ENCODE measurements around the gene ASB15.

ASB15 gene

DNA sequence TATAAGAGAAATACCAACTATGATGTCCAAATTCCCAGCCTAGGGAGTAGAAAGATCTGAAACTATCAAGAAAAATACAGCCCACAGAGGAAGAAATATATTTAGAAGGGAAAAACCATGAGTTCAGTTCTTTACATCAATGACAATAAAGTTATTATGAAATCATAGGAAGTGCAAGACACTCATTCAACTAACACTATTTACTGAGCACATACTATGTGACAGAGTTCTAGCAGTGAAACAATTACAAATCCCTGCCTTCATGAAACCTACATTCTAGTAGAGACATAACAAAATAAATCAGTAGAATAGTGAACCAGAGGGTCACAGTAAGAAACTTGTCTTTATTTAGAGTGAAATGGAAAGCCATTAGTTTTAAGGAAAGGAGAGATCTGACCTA is 46.1 kb upstream of the ASB15 start:
- ATAC-seq: no peak
- TF ChIP-seq GLIS3 (CRISPR knock-in tag; IDR thresholded peaks at IDR 0.05) (no peak), CSDC2 (CRISPR knock-in tag; IDR thresholded peaks at IDR 0.05) (no peak), BACH2 (CRISPR knock-in tag; IDR thresholded peaks at IDR 0.05; ENCODE audit: borderline replicate concordance) (no peak), TCF4 (CRISPR knock-in tag; IDR thresholded peaks at IDR 0.05; ENCODE audit: borderline replicate concordance) (no peak), ZNF70 (CRISPR knock-in tag; IDR thresholded peaks at IDR 0.05) (no peak), ZFP3 (CRISPR knock-in tag; IDR thresholded peaks at IDR 0.05) (no peak), ZFP30 (CRISPR knock-in tag; IDR thresholded peaks at IDR 0.05) (no peak), RARB (CRISPR knock-in tag; IDR thresholded peaks at IDR 0.05) (no peak), ZNF8 (CRISPR knock-in tag; IDR thresholded peaks at IDR 0.05) (no peak), ISL1 (CRISPR knock-in tag; IDR thresholded peaks at IDR 0.05) (no peak), OSR1 (CRISPR knock-in tag; IDR thresholded peaks at IDR 0.05) (no peak), ZNF565 (CRISPR knock-in tag; conservative IDR thresholded peaks at IDR 0.05; ENCODE audit: low read depth) (no peak)
- TF ChIP-seq, protein P1, sequence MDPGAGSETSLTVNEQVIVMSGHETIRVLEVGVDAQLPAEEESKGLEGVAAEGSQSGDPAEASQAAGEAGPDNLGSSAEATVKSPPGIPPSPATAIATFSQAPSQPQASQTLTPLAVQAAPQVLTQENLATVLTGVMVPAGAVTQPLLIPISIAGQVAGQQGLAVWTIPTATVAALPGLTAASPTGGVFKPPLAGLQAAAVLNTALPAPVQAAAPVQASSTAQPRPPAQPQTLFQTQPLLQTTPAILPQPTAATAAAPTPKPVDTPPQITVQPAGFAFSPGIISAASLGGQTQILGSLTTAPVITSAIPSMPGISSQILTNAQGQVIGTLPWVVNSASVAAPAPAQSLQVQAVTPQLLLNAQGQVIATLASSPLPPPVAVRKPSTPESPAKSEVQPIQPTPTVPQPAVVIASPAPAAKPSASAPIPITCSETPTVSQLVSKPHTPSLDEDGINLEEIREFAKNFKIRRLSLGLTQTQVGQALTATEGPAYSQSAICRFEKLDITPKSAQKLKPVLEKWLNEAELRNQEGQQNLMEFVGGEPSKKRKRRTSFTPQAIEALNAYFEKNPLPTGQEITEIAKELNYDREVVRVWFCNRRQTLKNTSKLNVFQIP (CRISPR knock-in tag; IDR thresholded peaks at IDR 0.05; ENCODE audit: borderline replicate concordance, low read depth): no peak
- TF ChIP-seq, protein P2, sequence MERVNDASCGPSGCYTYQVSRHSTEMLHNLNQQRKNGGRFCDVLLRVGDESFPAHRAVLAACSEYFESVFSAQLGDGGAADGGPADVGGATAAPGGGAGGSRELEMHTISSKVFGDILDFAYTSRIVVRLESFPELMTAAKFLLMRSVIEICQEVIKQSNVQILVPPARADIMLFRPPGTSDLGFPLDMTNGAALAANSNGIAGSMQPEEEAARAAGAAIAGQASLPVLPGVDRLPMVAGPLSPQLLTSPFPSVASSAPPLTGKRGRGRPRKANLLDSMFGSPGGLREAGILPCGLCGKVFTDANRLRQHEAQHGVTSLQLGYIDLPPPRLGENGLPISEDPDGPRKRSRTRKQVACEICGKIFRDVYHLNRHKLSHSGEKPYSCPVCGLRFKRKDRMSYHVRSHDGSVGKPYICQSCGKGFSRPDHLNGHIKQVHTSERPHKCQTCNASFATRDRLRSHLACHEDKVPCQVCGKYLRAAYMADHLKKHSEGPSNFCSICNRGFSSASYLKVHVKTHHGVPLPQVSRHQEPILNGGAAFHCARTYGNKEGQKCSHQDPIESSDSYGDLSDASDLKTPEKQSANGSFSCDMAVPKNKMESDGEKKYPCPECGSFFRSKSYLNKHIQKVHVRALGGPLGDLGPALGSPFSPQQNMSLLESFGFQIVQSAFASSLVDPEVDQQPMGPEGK (CRISPR knock-in tag; IDR thresholded peaks at IDR 0.05; ENCODE audit: borderline replicate concordance): no peak
- TF ChIP-seq, protein P3, sequence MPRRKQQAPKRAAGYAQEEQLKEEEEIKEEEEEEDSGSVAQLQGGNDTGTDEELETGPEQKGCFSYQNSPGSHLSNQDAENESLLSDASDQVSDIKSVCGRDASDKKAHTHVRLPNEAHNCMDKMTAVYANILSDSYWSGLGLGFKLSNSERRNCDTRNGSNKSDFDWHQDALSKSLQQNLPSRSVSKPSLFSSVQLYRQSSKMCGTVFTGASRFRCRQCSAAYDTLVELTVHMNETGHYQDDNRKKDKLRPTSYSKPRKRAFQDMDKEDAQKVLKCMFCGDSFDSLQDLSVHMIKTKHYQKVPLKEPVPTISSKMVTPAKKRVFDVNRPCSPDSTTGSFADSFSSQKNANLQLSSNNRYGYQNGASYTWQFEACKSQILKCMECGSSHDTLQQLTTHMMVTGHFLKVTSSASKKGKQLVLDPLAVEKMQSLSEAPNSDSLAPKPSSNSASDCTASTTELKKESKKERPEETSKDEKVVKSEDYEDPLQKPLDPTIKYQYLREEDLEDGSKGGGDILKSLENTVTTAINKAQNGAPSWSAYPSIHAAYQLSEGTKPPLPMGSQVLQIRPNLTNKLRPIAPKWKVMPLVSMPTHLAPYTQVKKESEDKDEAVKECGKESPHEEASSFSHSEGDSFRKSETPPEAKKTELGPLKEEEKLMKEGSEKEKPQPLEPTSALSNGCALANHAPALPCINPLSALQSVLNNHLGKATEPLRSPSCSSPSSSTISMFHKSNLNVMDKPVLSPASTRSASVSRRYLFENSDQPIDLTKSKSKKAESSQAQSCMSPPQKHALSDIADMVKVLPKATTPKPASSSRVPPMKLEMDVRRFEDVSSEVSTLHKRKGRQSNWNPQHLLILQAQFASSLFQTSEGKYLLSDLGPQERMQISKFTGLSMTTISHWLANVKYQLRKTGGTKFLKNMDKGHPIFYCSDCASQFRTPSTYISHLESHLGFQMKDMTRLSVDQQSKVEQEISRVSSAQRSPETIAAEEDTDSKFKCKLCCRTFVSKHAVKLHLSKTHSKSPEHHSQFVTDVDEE (CRISPR knock-in tag; IDR thresholded peaks at IDR 0.05): no peak
- TF ChIP-seq, protein P4, sequence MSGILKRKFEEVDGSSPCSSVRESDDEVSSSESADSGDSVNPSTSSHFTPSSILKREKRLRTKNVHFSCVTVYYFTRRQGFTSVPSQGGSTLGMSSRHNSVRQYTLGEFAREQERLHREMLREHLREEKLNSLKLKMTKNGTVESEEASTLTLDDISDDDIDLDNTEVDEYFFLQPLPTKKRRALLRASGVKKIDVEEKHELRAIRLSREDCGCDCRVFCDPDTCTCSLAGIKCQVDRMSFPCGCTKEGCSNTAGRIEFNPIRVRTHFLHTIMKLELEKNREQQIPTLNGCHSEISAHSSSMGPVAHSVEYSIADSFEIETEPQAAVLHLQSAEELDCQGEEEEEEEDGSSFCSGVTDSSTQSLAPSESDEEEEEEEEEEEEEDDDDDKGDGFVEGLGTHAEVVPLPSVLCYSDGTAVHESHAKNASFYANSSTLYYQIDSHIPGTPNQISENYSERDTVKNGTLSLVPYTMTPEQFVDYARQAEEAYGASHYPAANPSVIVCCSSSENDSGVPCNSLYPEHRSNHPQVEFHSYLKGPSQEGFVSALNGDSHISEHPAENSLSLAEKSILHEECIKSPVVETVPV (CRISPR knock-in tag; IDR thresholded peaks at IDR 0.05): no peak
- TF ChIP-seq, protein P5, sequence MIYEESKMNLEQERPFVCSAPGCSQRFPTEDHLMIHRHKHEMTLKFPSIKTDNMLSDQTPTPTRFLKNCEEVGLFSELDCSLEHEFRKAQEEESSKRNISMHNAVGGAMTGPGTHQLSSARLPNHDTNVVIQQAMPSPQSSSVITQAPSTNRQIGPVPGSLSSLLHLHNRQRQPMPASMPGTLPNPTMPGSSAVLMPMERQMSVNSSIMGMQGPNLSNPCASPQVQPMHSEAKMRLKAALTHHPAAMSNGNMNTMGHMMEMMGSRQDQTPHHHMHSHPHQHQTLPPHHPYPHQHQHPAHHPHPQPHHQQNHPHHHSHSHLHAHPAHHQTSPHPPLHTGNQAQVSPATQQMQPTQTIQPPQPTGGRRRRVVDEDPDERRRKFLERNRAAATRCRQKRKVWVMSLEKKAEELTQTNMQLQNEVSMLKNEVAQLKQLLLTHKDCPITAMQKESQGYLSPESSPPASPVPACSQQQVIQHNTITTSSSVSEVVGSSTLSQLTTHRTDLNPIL (CRISPR knock-in tag; IDR thresholded peaks at IDR 0.05; ENCODE audit: low read depth): no peak

DNA sequence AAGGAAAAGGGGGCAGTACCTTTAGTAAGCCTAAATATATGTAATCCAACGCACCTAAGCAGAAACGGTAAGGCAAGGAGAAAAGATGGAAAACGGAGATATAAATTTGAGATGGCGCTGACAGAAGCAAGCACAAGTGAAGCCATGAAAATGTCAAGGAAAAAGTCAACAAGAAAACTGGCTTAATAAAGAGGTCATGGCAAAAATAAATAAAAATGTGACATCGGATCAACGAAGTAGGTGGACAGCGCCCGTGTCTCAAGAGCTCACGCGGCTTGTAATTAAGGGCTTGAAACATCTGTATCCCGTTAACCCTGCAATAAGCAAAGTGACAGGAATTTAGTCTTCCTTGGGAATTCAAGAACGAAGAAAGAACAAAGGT is 44.6 kb upstream of the ASB15 start:
- TF ChIP-seq, protein P5 (CRISPR knock-in tag; IDR thresholded peaks at IDR 0.05; ENCODE audit: low read depth): no peak
- TF ChIP-seq TCF4 (CRISPR knock-in tag; IDR thresholded peaks at IDR 0.05; ENCODE audit: borderline replicate concordance) (no peak), RARB (CRISPR knock-in tag; IDR thresholded peaks at IDR 0.05) (no peak), ZNF8 (CRISPR knock-in tag; IDR thresholded peaks at IDR 0.05) (no peak), OSR1 (CRISPR knock-in tag; IDR thresholded peaks at IDR 0.05) (no peak), ARNTL (CRISPR knock-in tag; IDR thresholded peaks at IDR 0.05; ENCODE audit: borderline replicate concordance, low read depth) (no peak), CSDC2 (CRISPR knock-in tag; IDR thresholded peaks at IDR 0.05) (no peak), ZNF70 (CRISPR knock-in tag; IDR thresholded peaks at IDR 0.05) (no peak), GLIS3 (CRISPR knock-in tag; IDR thresholded peaks at IDR 0.05) (no peak), TOX (CRISPR knock-in tag; IDR thresholded peaks at IDR 0.05; ENCODE audit: borderline replicate concordance) (no peak), ESRRG (CRISPR knock-in tag; IDR thresholded peaks at IDR 0.05) (no peak), BACH2 (CRISPR knock-in tag; IDR thresholded peaks at IDR 0.05; ENCODE audit: borderline replicate concordance) (no peak)
- TF ChIP-seq, protein P1 (CRISPR knock-in tag; IDR thresholded peaks at IDR 0.05; ENCODE audit: borderline replicate concordance, low read depth): no peak
- TF ChIP-seq, protein P2 (CRISPR knock-in tag; IDR thresholded peaks at IDR 0.05; ENCODE audit: borderline replicate concordance): no peak
- ATAC-seq: no peak; the same call in 2 of the 3 replicates
